Stimulated activated CD4-positive, alpha-beta T cell treated with anti-CD3 and anti-CD28 coated beads, Interleukin-1b, Interleukin-23, amount 100 ng/mL, for 24 hours (primary cell): ENCODE data around the gene NXPE1.
"Not testable (repeated sequence)": the region's sequence is repeated elsewhere in the genome, so short reads cannot be mapped to it uniquely, and the experiment has no call there.

Experiments used
- DNase-seq, 4 experiments: peaks; one replicate each; pipeline ENCODE4 v3.0.0-alpha.2; 2020; ENCODE audit warnings: low read depth in 4 of 4, low spot score in 1 of 4

Gene NXPE1

GRCh38 chr11:114559425-114560310 lies at the start of gene NXPE1:
NXPE1 (minus strand) TSS chr11:114559881; CDS start chr11:114551201, 8,680 bp downstream.
- DNase-seq = no peak

DNA sequence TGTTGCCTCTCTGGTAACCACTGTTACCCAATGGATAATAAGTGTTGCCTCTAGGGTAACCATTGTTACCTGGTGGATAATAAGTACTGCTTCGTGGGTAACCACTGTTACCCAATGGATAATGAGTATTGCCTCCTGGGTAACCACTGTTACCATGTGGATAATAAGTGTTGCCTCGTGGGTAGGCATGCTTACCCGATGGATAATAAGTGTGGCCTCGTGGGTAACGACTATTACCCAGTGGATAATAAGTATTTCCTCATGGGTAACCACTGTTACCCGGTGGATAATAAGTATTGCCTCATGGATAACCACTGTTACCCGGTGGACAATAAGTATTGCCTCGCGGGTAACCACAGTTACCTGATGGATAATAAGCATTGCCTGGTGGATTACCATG lies 49.7 kb upstream of the NXPE1 start:
- no peak for DNase-seq

DNA sequence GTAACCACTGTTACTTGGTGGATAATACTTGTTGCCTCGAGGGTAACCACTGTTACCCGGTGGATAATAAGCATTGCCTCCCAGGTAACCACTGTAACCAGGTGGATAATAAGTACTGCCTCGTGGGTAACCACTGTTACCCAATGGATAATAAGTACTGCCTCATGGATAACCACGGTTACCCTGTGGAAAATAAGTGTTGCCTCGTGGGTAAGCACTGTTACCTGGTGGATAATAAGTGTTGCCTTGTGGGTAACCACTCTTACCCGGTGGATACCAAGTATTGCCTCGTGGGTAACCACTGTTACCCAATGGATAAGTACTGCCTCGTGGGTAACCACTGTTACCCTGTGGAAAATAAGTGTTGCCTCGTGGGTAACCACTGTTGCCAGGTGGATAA lies 48.9 kb upstream of the NXPE1 start:
- DNase-seq = not testable (repeated sequence)

- DNase-seq = no peak
Observed at GRCh38 chr11:114607753-114608459, 48.2 kb upstream of the NXPE1 start.

DNA sequence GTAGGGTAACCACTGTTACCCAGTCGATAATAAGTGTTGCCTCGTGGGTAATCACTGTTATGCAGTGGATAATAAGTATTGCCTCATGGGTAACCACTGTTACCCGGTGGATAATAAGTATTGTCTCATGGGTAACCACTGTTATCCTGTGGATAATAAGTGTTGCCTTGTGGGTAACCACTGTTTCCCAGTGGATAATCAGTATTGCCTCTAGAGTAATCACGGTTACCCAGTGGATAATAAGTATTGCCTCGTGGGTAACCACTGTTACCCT lies 47.1 kb upstream of the NXPE1 start:
- not testable (repeated sequence) for DNase-seq

DNA sequence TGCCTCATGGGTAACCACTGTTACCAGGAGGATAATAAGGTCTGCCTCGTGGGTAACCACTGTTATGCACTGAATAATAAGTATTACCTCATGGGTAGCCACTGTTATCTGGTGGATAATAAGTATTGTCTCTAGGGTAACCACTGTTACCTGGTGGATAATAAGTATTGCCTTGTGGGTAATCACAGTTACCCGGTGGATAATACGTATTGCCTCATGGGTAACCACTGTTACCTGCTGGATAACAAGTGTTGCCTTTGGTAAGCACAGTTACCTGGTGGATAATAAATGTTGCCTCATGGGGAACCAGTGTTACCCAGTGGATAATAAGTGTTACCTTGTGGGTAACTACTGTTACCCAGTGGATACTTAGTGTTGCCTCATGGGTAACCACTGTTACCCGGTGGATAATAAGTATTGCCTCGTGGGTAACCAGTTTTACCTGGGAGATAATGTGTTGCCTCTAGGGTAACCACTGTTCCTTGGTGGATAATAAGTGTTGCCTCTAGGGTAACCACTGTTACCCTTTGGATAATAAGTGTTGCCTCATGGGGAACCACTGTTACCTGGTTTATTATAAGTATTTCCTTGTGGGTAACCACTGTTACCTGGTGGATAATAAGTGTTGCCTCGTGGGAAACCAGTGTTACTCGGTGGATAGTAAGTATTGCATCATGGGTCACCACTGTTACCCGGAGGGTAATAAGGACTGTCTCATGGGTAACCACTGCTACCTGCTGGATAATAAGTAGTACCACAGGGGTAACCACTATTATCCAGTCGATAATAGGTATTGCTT lies 46.5 kb upstream of the NXPE1 start:
- no peak for DNase-seq

DNA sequence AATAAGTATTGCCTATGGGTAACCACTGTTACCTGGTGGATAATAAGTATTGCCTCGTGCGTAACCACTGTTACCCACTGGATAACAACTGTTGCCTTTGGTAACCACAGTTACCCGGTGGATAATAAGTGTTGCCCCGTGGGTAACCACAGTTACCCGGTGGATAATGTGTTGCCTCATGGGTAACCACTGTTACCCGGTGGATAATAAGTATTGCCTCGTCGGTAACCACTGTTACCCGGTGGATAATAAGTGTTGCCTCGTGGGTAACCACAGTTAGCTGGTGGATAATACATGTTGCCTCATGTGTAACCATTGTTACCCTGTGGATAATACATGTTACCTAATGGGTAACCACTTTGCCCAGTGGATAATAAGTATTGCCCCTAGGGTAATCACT lies 45.7 kb upstream of the NXPE1 start:
- no peak for DNase-seq

DNA sequence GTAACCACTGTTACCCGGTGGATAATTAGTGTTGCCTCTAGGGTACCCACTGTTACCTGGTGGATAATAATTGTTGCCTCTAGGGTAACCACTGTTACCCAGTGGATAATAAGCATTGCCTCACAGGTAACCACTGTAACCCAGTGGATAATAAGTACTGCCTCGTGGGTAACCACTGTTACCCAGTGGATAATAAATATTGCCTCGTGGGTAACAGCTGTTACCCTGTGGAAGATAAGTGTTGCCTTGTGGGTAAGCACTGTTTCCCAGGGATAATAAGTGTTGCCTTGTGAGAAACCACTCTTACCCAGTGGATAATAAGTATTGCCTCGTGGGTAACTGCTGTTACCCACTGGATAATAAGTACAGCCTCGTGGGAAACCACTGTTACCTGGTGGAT lies 45.2 kb upstream of the NXPE1 start:
- DNase-seq = no peak

GRCh38 chr11:114604179-114604813 lies 44.6 kb upstream of the NXPE1 start:
- no peak for DNase-seq

DNA sequence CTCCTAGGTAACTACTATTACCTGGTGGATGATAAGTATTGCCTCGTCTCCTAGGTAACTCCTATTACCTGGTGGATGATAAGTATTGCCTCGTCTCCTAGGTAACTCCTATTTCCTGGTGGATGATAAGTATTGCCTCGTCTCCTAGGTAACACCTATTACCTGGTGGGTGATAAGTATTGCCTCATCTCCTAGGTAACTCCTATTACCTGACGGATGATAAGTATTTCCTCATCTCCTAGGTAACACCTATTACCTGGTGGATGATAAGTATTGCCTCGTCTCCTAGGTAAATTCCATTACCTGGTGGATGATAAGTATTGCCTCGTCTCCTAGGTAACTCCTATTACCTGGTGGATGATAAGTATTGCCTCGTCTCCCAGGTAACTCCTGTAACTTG lies 43.5 kb upstream of the NXPE1 start:
- not testable (repeated sequence) for DNase-seq

- no peak for DNase-seq
Observed at GRCh38 chr11:114598461-114598860, 38.8 kb upstream of the NXPE1 start.

DNA sequence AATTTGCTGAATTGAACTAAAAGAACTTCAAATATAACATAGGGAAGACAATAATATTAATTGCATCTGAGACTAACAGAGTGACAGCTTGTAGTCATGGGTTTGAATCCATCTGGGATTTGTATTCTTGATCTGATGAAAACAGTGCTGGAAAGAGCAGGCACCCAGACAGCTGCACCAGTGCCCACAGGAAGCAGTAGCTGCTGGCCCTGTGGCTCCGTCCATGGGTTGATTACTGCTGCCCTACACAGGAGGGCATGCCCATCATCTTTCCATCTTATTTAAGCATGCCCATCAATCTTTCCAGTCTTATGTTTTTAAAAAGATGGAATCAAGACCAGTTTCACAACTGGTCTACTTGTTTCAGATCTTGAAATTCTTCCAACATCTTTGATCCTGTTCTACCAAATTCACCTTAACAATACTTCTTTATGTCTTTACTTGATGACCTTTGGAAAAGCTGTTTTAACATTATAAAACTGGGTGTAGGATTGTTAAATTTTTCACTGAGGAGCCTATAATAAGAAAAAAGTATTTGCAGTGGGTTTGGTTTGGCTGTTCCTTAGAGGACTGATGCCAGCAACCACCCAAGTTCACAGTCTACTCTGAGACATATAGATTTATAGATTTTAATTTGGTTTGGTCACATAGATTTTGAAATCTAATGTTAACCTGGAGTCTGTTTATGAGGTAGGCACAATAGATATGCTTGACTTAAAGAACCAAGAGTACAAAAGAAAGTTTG lies 36.7 kb upstream of the NXPE1 start:
- DNase-seq = no peak

GRCh38 chr11:114595571-114595970 lies 35.9 kb upstream of the NXPE1 start, which contains the start of gene NXPE4:
NXPE4 (minus strand) TSS chr11:114595786; CDS start chr11:114594759, 1,027 bp downstream.
- DNase-seq = no peak

- DNase-seq = no peak
Observed at GRCh38 chr11:114594703-114595102, 35.0 kb upstream of the NXPE1 start.

DNA sequence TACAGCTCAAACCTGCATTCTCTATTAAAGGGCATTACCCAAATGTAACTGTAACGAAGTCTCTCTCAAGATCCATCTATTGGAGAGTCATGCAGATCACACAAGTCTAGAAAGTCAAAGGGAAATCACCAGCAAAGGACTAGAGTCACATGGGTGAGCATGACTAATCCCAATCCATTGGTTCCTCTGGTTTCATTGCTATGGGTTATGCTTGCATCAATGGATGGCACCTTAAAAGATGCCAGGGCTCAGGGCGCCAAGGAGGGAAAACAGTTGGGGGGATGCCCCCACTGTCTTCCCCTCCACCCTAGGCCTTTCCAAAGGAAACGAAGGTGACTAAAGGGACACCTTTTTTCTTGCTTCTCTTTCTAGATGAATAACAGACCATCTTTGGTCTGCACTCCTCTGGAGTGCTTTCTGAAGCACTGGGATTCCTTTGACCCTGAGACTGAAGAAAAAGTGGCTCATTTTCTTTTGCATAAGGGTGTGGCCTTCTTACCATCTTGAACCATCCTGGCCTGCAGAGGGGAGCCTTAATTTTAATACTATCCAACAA lies 27.8 kb upstream of the NXPE1 start:
- no peak for DNase-seq

DNA sequence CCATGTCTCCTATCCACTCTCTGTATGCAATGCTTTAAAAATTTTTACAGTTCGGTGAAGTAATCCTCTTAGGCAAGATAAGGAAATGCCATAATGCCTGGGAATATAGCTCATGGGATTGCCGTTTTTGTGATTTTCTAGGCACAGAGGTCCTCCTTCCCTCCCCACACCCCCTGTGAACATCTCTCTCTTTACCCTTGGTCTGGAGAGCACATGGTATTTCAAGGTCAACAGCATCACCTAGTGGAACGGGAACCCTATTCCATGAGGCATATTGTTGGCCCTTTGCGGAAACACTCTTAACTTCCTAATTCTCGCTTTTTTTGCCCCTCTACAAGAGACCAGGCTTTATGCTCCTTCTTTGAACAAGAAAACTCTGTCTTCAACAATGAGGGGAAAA lies 27.1 kb upstream of the NXPE1 start:
- DNase-seq = no peak

- no peak for DNase-seq
Observed at GRCh38 chr11:114571712-114572111, 12.0 kb upstream of the NXPE1 start.

DNA sequence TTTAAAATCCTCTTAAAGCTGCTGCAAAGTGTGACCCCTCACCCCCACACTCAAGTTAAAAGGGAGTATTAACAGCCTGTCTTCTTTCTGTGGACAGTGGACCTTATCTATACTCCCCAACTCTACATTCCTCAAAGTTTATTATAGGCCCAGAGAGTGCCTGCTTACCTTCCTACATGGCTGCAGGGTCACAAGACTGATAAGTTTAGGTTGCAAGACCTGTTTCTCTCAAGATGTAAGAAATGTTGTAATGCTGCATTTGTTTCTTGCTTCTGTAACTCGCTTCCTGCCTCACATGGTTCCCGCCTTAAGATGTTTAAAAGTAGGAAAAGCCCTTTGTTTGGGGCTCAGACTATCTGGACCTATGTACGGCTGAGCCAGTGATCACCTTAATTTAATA lies 10.1 kb upstream of the NXPE1 start:
- DNase-seq = no peak

- no peak for DNase-seq
Observed at GRCh38 chr11:114566276-114566675, 6.6 kb upstream of the NXPE1 start.

GRCh38 chr11:114564831-114565230 lies 5.2 kb upstream of the NXPE1 start:
- DNase-seq = no peak
